ENCODE results near the gene NHLRC4.

GRCh38 chr16:591892-592517, 25.2 kb downstream of the NHLRC4 start:
- no peak for TF ChIP-seq CTCF (IDR thresholded peaks at IDR 0.05)
- no peak for TF ChIP-seq POLR2A (IDR thresholded peaks at IDR 0.05)
- TF ChIP-seq POLR2AphosphoS5 (IDR thresholded peaks at IDR 0.05) = no peak
